OCI-LY1 (cell line): Measurements from ENCODE around the gene GNG12.
"Not testable (repeated sequence)": the region's sequence is repeated elsewhere in the genome, so short reads cannot be mapped to it uniquely, and the experiment has no call there.

Source experiments
- H2AFZ ChIP-seq: fragments of 200-600 bp; sonication (generic), shearing (Covaris generic); 2 replicates; pipeline ENCODE4 v1.6.0; 2014; ENCODE audit warnings: antibody characterized with exemption, mild to moderate bottlenecking, low read length
- H3F3A ChIP-seq: fragments of 200-600 bp; sonication (generic), shearing (Covaris generic); 2 replicates; pipeline ENCODE4 v1.6.0; 2014; ENCODE audit warnings: mild to moderate bottlenecking, antibody characterized with exemption, low read length, moderate library complexity; ENCODE audit not compliant: insufficient read depth
- H3K27ac ChIP-seq: fragments of 200-600 bp; sonication (generic); 2 replicates; pipeline ENCODE4 v1.5.1; 2014; ENCODE audit warnings: low read length, mixed run types, mild to moderate bottlenecking, low read depth; ENCODE audit not compliant: poor library complexity, severe bottlenecking
- H3K27me3 ChIP-seq: fragments of 200-600 bp; sonication (generic); 2 replicates; pipeline ENCODE4 v1.6.0; 2014; ENCODE audit warnings: antibody characterized with exemption, mild to moderate bottlenecking, low read length, moderate library complexity; ENCODE audit not compliant: insufficient read depth
- H3K36me3 ChIP-seq: fragments of 200-600 bp; sonication (generic); 2 replicates; pipeline ENCODE4 v1.6.1; 2014; ENCODE audit warnings: mild to moderate bottlenecking, antibody characterized with exemption, low read length, moderate library complexity, mixed read lengths; ENCODE audit not compliant: insufficient read depth
- H3K4me1 ChIP-seq: fragments of 200-600 bp; sonication (generic); 2 replicates; pipeline ENCODE4 v1.5.1; 2014; ENCODE audit warnings: mild to moderate bottlenecking, low read length, moderate library complexity; ENCODE audit not compliant: insufficient read depth, severe bottlenecking
- H3K4me2 ChIP-seq: fragments of 200-600 bp; sonication (generic), shearing (Covaris generic); 2 replicates; pipeline ENCODE4 v1.6.1; 2014; ENCODE audit warnings: low read length
- H3K4me3 ChIP-seq: fragments of 200-600 bp; sonication (generic); 2 replicates; pipeline ENCODE4 v1.5.1; 2014; ENCODE audit warnings: low read length, low read depth, mild to moderate bottlenecking, mixed read lengths; ENCODE audit not compliant: poor library complexity, severe bottlenecking
- H3K79me2 ChIP-seq: fragments of 200-600 bp; shearing (Covaris generic); 2 replicates; pipeline ENCODE4 v1.6.1; 2016; ENCODE audit warnings: mixed run types, low read length, mixed read lengths; ENCODE audit not compliant: insufficient read depth
- H3K9ac ChIP-seq: fragments of 200-600 bp; sonication (generic), shearing (Covaris generic); 2 replicates; pipeline ENCODE4 v1.6.1; 2014; ENCODE audit warnings: mild to moderate bottlenecking, low read length, mixed read lengths
- H3K9me2 ChIP-seq: fragments of 200-600 bp; sonication (generic), shearing (Covaris generic); 2 replicates; pipeline ENCODE4 v1.6.1; 2014; ENCODE audit warnings: low read depth, mild to moderate bottlenecking, low read length, mixed read lengths
- H3K9me3 ChIP-seq: fragments of 200-600 bp; shearing (Covaris generic); 2 replicates; pipeline ENCODE4 v1.6.1; 2014; ENCODE audit warnings: low read length, mixed read lengths
- H4K20me1 ChIP-seq: fragments of 200-600 bp; sonication (generic), shearing (Covaris generic); 2 replicates; pipeline ENCODE4 v1.6.0; 2016; ENCODE audit warnings: mild to moderate bottlenecking, low read length; ENCODE audit not compliant: insufficient read depth
- CTCF ChIP-seq: fragments of 200-600 bp; sonication (generic), shearing (Covaris generic); IDR thresholded peaks from 2 replicates; pipeline ENCODE4 v1.5.1; 2017; ENCODE audit warnings: mild to moderate bottlenecking, antibody characterized with exemption, low read length, moderate library complexity, mixed read lengths
- EZH2 ChIP-seq: fragments of 200-600 bp; sonication (generic), shearing (Covaris generic); IDR thresholded peaks from 2 replicates; pipeline ENCODE4 v1.8.0; 2017; ENCODE audit warnings: borderline replicate concordance, mixed run types, mild to moderate bottlenecking, antibody characterized with exemption, low read length, moderate library complexity, mixed read lengths

The GNG12 gene

DNA sequence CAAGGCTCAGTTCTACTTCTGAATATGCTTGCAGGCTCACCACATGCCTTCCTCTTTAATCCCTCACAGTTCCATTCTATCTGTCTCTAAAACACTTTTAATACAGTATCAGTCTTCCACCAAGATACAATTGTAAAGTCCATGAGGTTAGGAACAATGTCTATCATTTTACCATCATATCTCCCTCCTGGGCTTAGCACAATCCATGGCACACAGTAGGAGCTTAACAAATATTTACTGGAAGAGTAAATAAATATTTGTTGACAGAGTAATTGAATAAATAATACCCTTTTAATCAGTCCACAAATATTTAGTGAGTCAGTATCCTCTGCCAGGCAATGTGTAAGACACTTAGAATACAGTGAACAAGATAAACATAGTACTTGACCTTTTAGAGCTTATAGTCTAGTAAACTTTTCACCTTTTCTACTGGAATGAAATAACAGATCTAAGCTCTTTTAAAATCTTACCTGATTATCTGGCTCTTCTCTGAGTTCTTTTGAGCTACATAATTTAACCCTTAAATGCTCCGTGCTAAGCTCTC lies 160.9 kb downstream of the GNG12 start:
- no peak overlapping the region for H3K27ac ChIP-seq
- no peaks in the 10 kb centered on the region for H3K9me2 ChIP-seq
- H3K27me3 ChIP-seq = no peaks in the 10 kb centered on the region
- peaks cover 52% of the 10 kb centered on the region for H3K4me1 ChIP-seq
- H3K4me2 ChIP-seq = no peak overlapping the region
- no peak overlapping the region for H3K4me3 ChIP-seq
- TF ChIP-seq CTCF (no peak), EZH2 (no peak)
- no peak overlapping the region for H2AFZ ChIP-seq
- no peaks in the 10 kb centered on the region for H3K9me3 ChIP-seq
- no peaks in the 10 kb centered on the region for H3K79me2 ChIP-seq
- H4K20me1 ChIP-seq = no peaks in the 10 kb centered on the region
- no peaks in the 10 kb centered on the region for H3K36me3 ChIP-seq
- peaks cover 4% of the 10 kb centered on the region for H3F3A ChIP-seq
- H3K9ac ChIP-seq = no peak overlapping the region

DNA sequence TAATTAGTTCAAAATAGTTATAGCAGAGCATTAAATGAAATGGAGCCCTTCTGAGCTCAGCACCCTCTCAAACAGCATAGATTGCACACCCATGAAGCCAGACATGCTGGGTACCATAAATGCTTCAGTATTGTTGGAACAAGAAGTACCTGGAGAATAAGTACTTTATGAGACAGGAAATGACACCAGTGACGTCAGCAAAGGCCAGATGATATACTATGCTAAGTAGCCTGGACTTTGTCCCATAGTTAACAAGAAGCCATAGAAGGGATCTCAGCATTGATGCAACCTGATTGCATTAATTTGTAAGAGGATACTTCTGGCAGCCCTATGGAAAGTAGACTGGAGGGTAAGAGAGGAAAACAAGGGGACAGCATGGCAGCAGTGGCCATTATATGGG lies 164.6 kb downstream of the GNG12 start:
- no peaks in the 10 kb centered on the region for H4K20me1 ChIP-seq
- peak overlapping the region; percentile 18 for H3K27ac ChIP-seq
- no peaks in the 10 kb centered on the region for H3F3A ChIP-seq
- peaks cover 16% of the 10 kb centered on the region for H3K4me1 ChIP-seq
- H3K4me3 ChIP-seq = no peak overlapping the region
- H3K9me3 ChIP-seq = no peaks in the 10 kb centered on the region
- H3K9me2 ChIP-seq = no peaks in the 10 kb centered on the region
- TF ChIP-seq EZH2 (no peak), CTCF (no peak)
- no peaks in the 10 kb centered on the region for H3K36me3 ChIP-seq
- no peaks in the 10 kb centered on the region for H3K79me2 ChIP-seq
- peak overlapping the region; percentile 75 for H2AFZ ChIP-seq
- no peak overlapping the region for H3K9ac ChIP-seq
- no peaks in the 10 kb centered on the region for H3K27me3 ChIP-seq
- H3K4me2 ChIP-seq = peak overlapping the region; percentile 25; the same call in 1 of the 2 replicates

DNA sequence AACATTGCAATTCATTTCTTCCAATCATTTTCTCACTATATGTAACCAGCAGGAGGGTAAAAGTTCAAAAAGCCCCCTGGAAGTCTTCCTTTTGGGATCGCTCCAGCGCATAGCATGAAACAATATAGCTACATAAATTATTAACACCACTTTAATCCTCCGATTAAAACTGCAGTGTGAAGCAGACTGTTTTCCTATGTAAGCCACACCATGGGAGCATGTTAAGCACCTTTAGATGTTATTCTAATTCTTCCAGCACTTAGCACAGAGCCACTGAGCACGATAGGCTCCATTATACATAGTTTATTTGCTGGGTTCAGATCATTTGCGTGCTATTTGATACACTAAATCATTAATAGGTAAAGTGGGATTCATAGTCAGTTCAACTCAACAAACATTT lies 166.6 kb downstream of the GNG12 start:
- TF ChIP-seq CTCF (no peak), EZH2 (no peak)
- H3K9me3 ChIP-seq = no peaks in the 10 kb centered on the region

GRCh38 chr1:67665307-67665706 lies 168.0 kb downstream of the GNG12 start:
- not testable (repeated sequence) for H3K4me2 ChIP-seq, H3K4me3 ChIP-seq

More for the DNA sequence above, 166.6 kb downstream of the GNG12 start:
- H3K4me1 ChIP-seq = peaks cover 11% of the 10 kb centered on the region
- no peaks in the 10 kb centered on the region for H4K20me1 ChIP-seq
- H3K36me3 ChIP-seq = no peaks in the 10 kb centered on the region
- no peak overlapping the region for H2AFZ ChIP-seq
- no peaks in the 10 kb centered on the region for H3K27me3 ChIP-seq
- H3K9me2 ChIP-seq = no peaks in the 10 kb centered on the region
- H3F3A ChIP-seq = no peaks in the 10 kb centered on the region
- H3K27ac ChIP-seq = no peak overlapping the region
- no peaks in the 10 kb centered on the region for H3K79me2 ChIP-seq
- no peak overlapping the region for H3K4me3 ChIP-seq
- no peak overlapping the region for H3K4me2 ChIP-seq
- no peak overlapping the region for H3K9ac ChIP-seq

More at GRCh38 chr1:67665307-67665706, 168.0 kb downstream of the GNG12 start:
- not testable (repeated sequence) for H4K20me1 ChIP-seq, H3K27me3 ChIP-seq, H3K9me3 ChIP-seq, H3K9me2 ChIP-seq, H3K9ac ChIP-seq, H2AFZ ChIP-seq, H3K79me2 ChIP-seq, H3F3A ChIP-seq, H3K27ac ChIP-seq, H3K36me3 ChIP-seq
- peaks cover 11% of the 10 kb centered on the region for H3K4me1 ChIP-seq
